ENCODE data around the gene ANXA2R. TPM values are rescaled to one million over a fixed set of nuclear protein-coding genes. Genes with fewer than 3 reads are reported as not detected.

Gene ANXA2R
- total RNA-seq, 1 experiment from 2014 or later, result 8.0 TPM

GRCh38 chr5:43019291-43019613, 20.9 kb downstream of the ANXA2R start:
- H3K27ac Mint-ChIP-seq (ENCODE audit: unreplicated experiment), result peak overlapping the region; percentile 70
- H3K27me3 Mint-ChIP-seq (ENCODE audit: unreplicated experiment), result no peaks in the 10 kb centered on the region
- DNase-seq, result no peak
- peak overlapping the region; percentile 78 for H3K4me3 Mint-ChIP-seq (ENCODE audit: low read depth, unreplicated experiment)
- BruUV-seq (replicated peaks), result no TSS peak
- intact Hi-C loops (cut with micrococcal nuclease; ENCODE audit: unreplicated experiment), result no loop called here
- peaks cover 28% of the 10 kb centered on the region for H3K4me1 Mint-ChIP-seq (ENCODE audit: low read depth, unreplicated experiment)
- CTCF ChIA-PET, result interaction anchor here (0.8 to 2.5 kb wide), 8 partner anchors 17 to 111 kb away, joined by 3 to 17 read pairs (median 4); no protein-coding TSS in a partner anchor
- H3K9me3 Mint-ChIP-seq (ENCODE audit: low read depth, unreplicated experiment), result no peaks in the 10 kb centered on the region
- H3K36me3 Mint-ChIP-seq (ENCODE audit: insufficient read depth, unreplicated experiment), result peaks cover 40% of the 10 kb centered on the region
- TF ChIP-seq CTCF (IDR thresholded peaks at IDR 0.05; ENCODE audit: unreplicated experiment), result no peak

GRCh38 chr5:43017428-43017815, 22.7 kb downstream of the ANXA2R start:
- peaks cover 40% of the 10 kb centered on the region for H3K36me3 Mint-ChIP-seq (ENCODE audit: insufficient read depth, unreplicated experiment)
- intact Hi-C loops (cut with micrococcal nuclease; ENCODE audit: unreplicated experiment), result no loop called here
- peaks cover 28% of the 10 kb centered on the region for H3K4me1 Mint-ChIP-seq (ENCODE audit: low read depth, unreplicated experiment)
- DNase-seq, result no peak
- no peaks in the 10 kb centered on the region for H3K9me3 Mint-ChIP-seq (ENCODE audit: low read depth, unreplicated experiment)
- no peak for TF ChIP-seq CTCF (IDR thresholded peaks at IDR 0.05; ENCODE audit: unreplicated experiment)
- H3K27ac Mint-ChIP-seq (ENCODE audit: unreplicated experiment), result peak overlapping the region; percentile 70
- CTCF ChIA-PET, result no interaction called here
- BruUV-seq (replicated peaks), result TSS peak; percentile 45
- H3K27me3 Mint-ChIP-seq (ENCODE audit: unreplicated experiment), result no peaks in the 10 kb centered on the region
- H3K4me3 Mint-ChIP-seq (ENCODE audit: low read depth, unreplicated experiment), result peak overlapping the region; percentile 78

- Mint-ChIP-seq H3K27me3 (ENCODE audit: unreplicated experiment) (no peaks in the 10 kb centered on the region), H3K4me1 (ENCODE audit: low read depth, unreplicated experiment) (peaks cover 28% of the 10 kb centered on the region), H3K27ac (ENCODE audit: unreplicated experiment) (peak overlapping the region; percentile 3), H3K36me3 (ENCODE audit: insufficient read depth, unreplicated experiment) (peaks cover 40% of the 10 kb centered on the region), H3K9me3 (ENCODE audit: low read depth, unreplicated experiment) (no peaks in the 10 kb centered on the region), H3K4me3 (ENCODE audit: low read depth, unreplicated experiment) (peak overlapping the region; percentile 78)
- no TSS peak for BruUV-seq (replicated peaks)
- intact Hi-C loops (cut with micrococcal nuclease; ENCODE audit: unreplicated experiment), result no loop called here
- CTCF ChIA-PET, result interaction anchor here (1.1 kb wide), 1 partner anchor 105 kb away, joined by 3 read pairs; no protein-coding TSS in a partner anchor
- no peak for TF ChIP-seq CTCF (IDR thresholded peaks at IDR 0.05; ENCODE audit: unreplicated experiment)
- DNase-seq, result no peak
These were observed 23.8 kb downstream of the ANXA2R start for GRCh38 chr5:43016217-43016779.

GRCh38 chr5:43014522-43014921, 25.6 kb downstream of the ANXA2R start:
- intact Hi-C loops (cut with micrococcal nuclease; ENCODE audit: unreplicated experiment), result no loop called here
- TF ChIP-seq CTCF (IDR thresholded peaks at IDR 0.05; ENCODE audit: unreplicated experiment), result no peak
- no peak for DNase-seq
- Mint-ChIP-seq H3K9me3 (ENCODE audit: low read depth, unreplicated experiment) (no peaks in the 10 kb centered on the region), H3K27ac (ENCODE audit: unreplicated experiment) (no peak overlapping the region), H3K4me1 (ENCODE audit: low read depth, unreplicated experiment) (peaks cover 41% of the 10 kb centered on the region), H3K36me3 (ENCODE audit: insufficient read depth, unreplicated experiment) (peaks cover 42% of the 10 kb centered on the region), H3K27me3 (ENCODE audit: unreplicated experiment) (no peaks in the 10 kb centered on the region), H3K4me3 (ENCODE audit: low read depth, unreplicated experiment) (no peak overlapping the region)
- CTCF ChIA-PET, result no interaction called here
- no TSS peak for BruUV-seq (replicated peaks)

Measured in Calu3 (cell line).